ENCODE measurements around the gene IER5. TPM values are rescaled to one million over a fixed set of nuclear protein-coding genes. Genes with fewer than 3 reads are reported as not detected.

Gene IER5
- total RNA-seq, 1 experiment from 2014 or later = 30.5 TPM

GRCh38 chr1:181057079-181057478, 31.4 kb upstream of the IER5 start:
- ATAC-seq (no peak), DNase-seq (ENCODE audit: low read depth, low spot score) (no peak)
- H3K27ac ChIP-seq (ENCODE audit: low read depth, low read length) = no peak overlapping the region
- no peaks in the 10 kb centered on the region for H4K20me1 ChIP-seq (ENCODE audit: insufficient read depth)
- no peak for TF ChIP-seq FOSL1 (IDR thresholded peaks at IDR 0.05; ENCODE audit: low read depth)
- TF ChIP-seq ZBTB33 (IDR thresholded peaks at IDR 0.05; ENCODE audit: extremely low read depth, insufficient replicate concordance, low read length) = no peak
- TF ChIP-seq ZFX (IDR thresholded peaks at IDR 0.05) = no peak
- TF ChIP-seq EZH2phosphoT487 (IDR thresholded peaks at IDR 0.05; ENCODE audit: borderline replicate concordance) = no peak
- no peak for TF ChIP-seq CBX3 (IDR thresholded peaks at IDR 0.05; ENCODE audit: low read depth)
- TF ChIP-seq POLR2AphosphoS5 (IDR thresholded peaks at IDR 0.05; ENCODE audit: low read depth, low read length) = no peak
- TF ChIP-seq CEBPB (IDR thresholded peaks at IDR 0.05; ENCODE audit: low read depth) = no peak
- TF ChIP-seq REST (IDR thresholded peaks at IDR 0.05; ENCODE audit: low read depth) = no peak
- TF ChIP-seq JUND (IDR thresholded peaks at IDR 0.05) = no peak
- TF ChIP-seq ZNF274 (IDR thresholded peaks at IDR 0.05; ENCODE audit: low read depth, low read length) = no peak
- TF ChIP-seq EZH2 (IDR thresholded peaks at IDR 0.05) = no peak
- TF ChIP-seq RAD21 (IDR thresholded peaks at IDR 0.05; ENCODE audit: low read depth) = no peak
- no peak for TF ChIP-seq SRF (IDR thresholded peaks at IDR 0.05; ENCODE audit: low read depth)
- no peak for TF ChIP-seq ELF1 (IDR thresholded peaks at IDR 0.05; ENCODE audit: borderline replicate concordance, low read depth)
- TF ChIP-seq TCF7L2 (IDR thresholded peaks at IDR 0.05; ENCODE audit: borderline replicate concordance, extremely low read depth, insufficient read depth, insufficient read length) = no peak
- TF ChIP-seq POLR2A (IDR thresholded peaks at IDR 0.05; ENCODE audit: borderline replicate concordance, extremely low read depth, insufficient read depth, insufficient read length) = no peak
- CTCF ChIA-PET = no interaction called here
- POLR2A ChIA-PET = no interaction called here
- intact Hi-C loops (cut with micrococcal nuclease) = no loop called here
- H2AFZ ChIP-seq (ENCODE audit: low read depth, low read length, poor library complexity, severe bottlenecking) = no peak overlapping the region
- peaks cover 0 to 10% of the 10 kb centered on the region in 2 experiments; a peak in 1 of 4 replicates for H3K9me3 ChIP-seq (ENCODE audit: control insufficient read depth in 1 of 2, insufficient read depth in 1 of 2, low read depth in 1 of 2, low read length in 2 of 2)
- H3K79me2 ChIP-seq (ENCODE audit: insufficient read depth, low read length) = no peaks in the 10 kb centered on the region
- no peaks in the 10 kb centered on the region for H3K9me2 ChIP-seq (ENCODE audit: insufficient read depth)
- no peak overlapping the region for H3K4me3 ChIP-seq (replicated peaks in 1 of 2; ENCODE audit: low read depth in 1 of 2, low read length in 2 of 2)
- no peak overlapping the region for H3K4me2 ChIP-seq (ENCODE audit: low read length)
- H3K4me1 ChIP-seq (ENCODE audit: control insufficient read depth in 1 of 2, insufficient read depth in 2 of 2, low read length in 2 of 2) = no peaks in the 10 kb centered on the region
- H3K9ac ChIP-seq (ENCODE audit: low read length) = no peak overlapping the region
- no peaks in the 10 kb centered on the region for H3K27me3 ChIP-seq (ENCODE audit: insufficient read depth, low read length)
- RAD21 ChIA-PET (ENCODE audit: low non-redundant PET in 1 of 2, low total read pairs in 2 of 2, uncharacterized antibody in 2 of 2, unreplicated experiment in 2 of 2) = no interaction called here
- no peaks in the 10 kb centered on the region for H3K36me3 ChIP-seq (ENCODE audit: control insufficient read depth in 1 of 2, insufficient read depth in 2 of 2, low read length in 2 of 2)
- BruUV-seq (replicated peaks) = no TSS peak
